ENCODE measurements around the gene SMIM33. TPM values are rescaled to one million over a fixed set of nuclear protein-coding genes. Genes with fewer than 3 reads are reported as not detected.
A peak's percentile ranks its signal among the peaks of the same experiment; 100 is the strongest.
"Not testable (repeated sequence)": the region's sequence is repeated elsewhere in the genome, so short reads cannot be mapped to it uniquely, and the experiment has no call there.

SMIM33 gene
- total RNA-seq, 1 experiment from 2014 or later, result not detected

DNA sequence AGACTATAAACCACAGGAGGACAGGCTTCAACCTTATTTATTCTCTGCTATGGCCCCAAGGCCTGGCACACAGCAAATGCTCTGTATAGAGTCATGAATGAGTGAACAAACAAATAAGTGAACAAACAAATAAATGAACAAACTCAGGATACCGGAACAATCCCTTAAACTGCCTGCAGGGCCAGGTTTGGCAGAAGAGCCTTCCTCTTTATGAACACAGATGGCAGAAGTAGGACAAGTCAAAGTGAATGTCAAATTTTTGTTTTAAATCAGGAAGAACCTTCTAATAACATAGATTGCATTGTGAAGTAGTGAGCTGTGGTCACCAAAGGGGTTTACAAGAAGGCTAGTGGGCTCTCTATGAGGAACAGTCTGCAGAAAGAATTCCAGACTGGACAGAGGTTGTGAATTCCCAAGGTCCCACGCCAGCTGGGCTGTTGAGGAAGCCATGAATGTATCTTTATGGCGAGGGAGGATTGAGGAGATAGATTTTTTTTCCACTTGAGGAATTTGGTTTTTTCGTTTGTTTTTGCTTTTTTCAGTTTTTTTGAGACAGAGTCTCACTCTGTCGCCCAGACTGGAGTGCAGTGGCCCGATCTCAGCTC is 42.1 kb downstream of the SMIM33 start:
- DNase-seq, result no peak
- no peaks in the 10 kb centered on the region for H3K79me2 ChIP-seq (ENCODE audit: low read depth)
- no peaks in the 10 kb centered on the region for H3K27me3 ChIP-seq (ENCODE audit: insufficient read depth, low read depth)
- no peak overlapping the region for H3K4me2 ChIP-seq
- peaks cover 12% of the 10 kb centered on the region for H3K4me1 ChIP-seq (replicated peaks; ENCODE audit: insufficient read depth)
- no peaks in the 10 kb centered on the region for H3K36me3 ChIP-seq (ENCODE audit: low read depth)
- intact Hi-C loops (cut with micrococcal nuclease; ENCODE audit: unreplicated experiment), result loop anchor here (1.0 kb wide), 2 partner anchors 31 to 91 kb away; partner anchors contain the start of gene STING1
- no peaks in the 10 kb centered on the region for H4K20me1 ChIP-seq (ENCODE audit: insufficient read depth)
- POLR2A ChIA-PET (ENCODE audit: unreplicated experiment), result no interaction called here
- CTCF ChIA-PET, result interaction anchor here (0.8 to 2.0 kb wide), 5 partner anchors 11 to 91 kb away, joined by 3 to 15 read pairs (median 4); partner anchors contain the start of gene STING1
- H3K9me2 ChIP-seq (ENCODE audit: insufficient read depth), result no peaks in the 10 kb centered on the region
- no peak overlapping the region for H2AFZ ChIP-seq
- H3K27ac ChIP-seq, result no peak overlapping the region
- H3K9me3 ChIP-seq (ENCODE audit: insufficient read depth, low read depth), result no peaks in the 10 kb centered on the region
- no TSS peak for BruUV-seq (replicated peaks)
- TF ChIP-seq, protein P1, sequence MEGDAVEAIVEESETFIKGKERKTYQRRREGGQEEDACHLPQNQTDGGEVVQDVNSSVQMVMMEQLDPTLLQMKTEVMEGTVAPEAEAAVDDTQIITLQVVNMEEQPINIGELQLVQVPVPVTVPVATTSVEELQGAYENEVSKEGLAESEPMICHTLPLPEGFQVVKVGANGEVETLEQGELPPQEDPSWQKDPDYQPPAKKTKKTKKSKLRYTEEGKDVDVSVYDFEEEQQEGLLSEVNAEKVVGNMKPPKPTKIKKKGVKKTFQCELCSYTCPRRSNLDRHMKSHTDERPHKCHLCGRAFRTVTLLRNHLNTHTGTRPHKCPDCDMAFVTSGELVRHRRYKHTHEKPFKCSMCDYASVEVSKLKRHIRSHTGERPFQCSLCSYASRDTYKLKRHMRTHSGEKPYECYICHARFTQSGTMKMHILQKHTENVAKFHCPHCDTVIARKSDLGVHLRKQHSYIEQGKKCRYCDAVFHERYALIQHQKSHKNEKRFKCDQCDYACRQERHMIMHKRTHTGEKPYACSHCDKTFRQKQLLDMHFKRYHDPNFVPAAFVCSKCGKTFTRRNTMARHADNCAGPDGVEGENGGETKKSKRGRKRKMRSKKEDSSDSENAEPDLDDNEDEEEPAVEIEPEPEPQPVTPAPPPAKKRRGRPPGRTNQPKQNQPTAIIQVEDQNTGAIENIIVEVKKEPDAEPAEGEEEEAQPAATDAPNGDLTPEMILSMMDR (conservative IDR thresholded peaks at IDR 0.05), result no peak
- no peak for TF ChIP-seq EZH2 (IDR thresholded peaks at IDR 0.05; ENCODE audit: low read depth)
- no peak overlapping the region for H3K4me3 ChIP-seq
- no peaks in the 10 kb centered on the region for H3F3A ChIP-seq (ENCODE audit: insufficient read depth, low read depth)

DNA sequence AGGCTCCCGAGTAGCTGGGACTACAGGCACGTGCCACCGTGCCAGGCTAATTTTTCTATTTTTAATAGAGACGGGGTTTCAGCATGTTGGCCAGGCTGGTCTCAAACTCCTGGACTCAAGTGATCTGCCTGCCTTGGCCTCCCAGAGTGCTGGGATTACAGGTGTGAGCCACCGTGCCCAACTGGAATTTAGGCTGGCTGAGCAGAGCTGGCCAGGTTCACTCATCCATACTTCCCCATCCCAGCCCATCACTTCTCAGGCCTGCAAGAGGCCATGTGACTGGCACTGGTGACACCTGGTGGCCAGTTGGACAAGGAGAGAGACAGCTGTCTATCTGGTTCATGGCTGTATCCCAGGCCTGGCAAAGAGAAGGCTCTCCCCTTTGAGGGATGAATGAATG is 42.6 kb downstream of the SMIM33 start:
- H4K20me1 ChIP-seq (ENCODE audit: insufficient read depth); H3K4me3 ChIP-seq; H2AFZ ChIP-seq; H3K79me2 ChIP-seq (ENCODE audit: low read depth); H3K27ac ChIP-seq; H3F3A ChIP-seq (ENCODE audit: insufficient read depth, low read depth); BruUV-seq (replicated peaks); POLR2A ChIA-PET (ENCODE audit: unreplicated experiment); H3K36me3 ChIP-seq (ENCODE audit: low read depth); H3K4me2 ChIP-seq; H3K9me3 ChIP-seq (ENCODE audit: insufficient read depth, low read depth); H3K9me2 ChIP-seq (ENCODE audit: insufficient read depth); H3K27me3 ChIP-seq (ENCODE audit: insufficient read depth, low read depth): not testable (repeated sequence)
- TF ChIP-seq, protein P1 (conservative IDR thresholded peaks at IDR 0.05), result peak; percentile 82
- DNase-seq, result peak; percentile 76 to 77
- peaks cover 12% of the 10 kb centered on the region for H3K4me1 ChIP-seq (replicated peaks; ENCODE audit: insufficient read depth)
- CTCF ChIA-PET, result interaction anchor here (0.6 to 2.0 kb wide), 6 partner anchors 11 to 91 kb away, joined by 3 to 15 read pairs (median 4); partner anchors contain the start of gene STING1
- intact Hi-C loops (cut with micrococcal nuclease; ENCODE audit: unreplicated experiment), result loop anchor here (1.0 kb wide), 2 partner anchors 31 to 91 kb away; partner anchors contain the start of gene STING1

DNA sequence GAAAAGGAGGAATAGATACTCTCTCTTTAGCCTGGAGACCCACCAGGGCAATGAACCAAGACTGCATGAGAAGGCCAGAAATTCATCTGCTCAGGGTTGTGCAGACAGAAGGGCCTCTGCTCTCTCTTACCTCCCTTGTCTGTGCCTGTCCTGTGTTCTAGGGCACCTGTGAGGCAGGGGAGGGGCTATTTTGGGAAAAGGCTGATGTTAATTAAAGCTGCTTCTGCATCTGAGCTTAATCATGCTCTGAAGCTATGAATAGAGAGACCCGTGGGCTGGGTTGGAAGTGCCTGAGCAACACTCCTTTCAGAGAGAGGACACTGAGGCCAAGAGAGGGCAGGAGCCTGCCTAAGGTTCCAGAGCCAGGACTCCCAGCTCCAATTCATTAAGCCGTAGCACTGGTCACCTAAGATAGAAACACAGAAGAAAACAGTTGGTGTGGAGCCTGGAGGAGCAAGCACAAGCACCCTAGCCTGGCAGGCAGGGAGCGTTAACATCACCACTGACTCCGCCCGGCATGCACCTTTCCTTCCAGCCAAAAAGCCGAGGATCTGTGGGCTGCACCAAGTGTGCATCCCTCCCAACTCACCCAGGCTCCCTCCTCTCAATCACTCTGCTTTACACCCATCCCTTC is 43.2 kb downstream of the SMIM33 start:
- peaks cover 12% of the 10 kb centered on the region for H3K4me1 ChIP-seq (replicated peaks; ENCODE audit: insufficient read depth)
- CTCF ChIA-PET, result interaction anchor here (0.6 to 2.0 kb wide), 7 partner anchors 12 to 95 kb away, joined by 3 to 15 read pairs (median 4); partner anchors contain the start of gene STING1
- H3K79me2 ChIP-seq (ENCODE audit: low read depth), result no peaks in the 10 kb centered on the region
- POLR2A ChIA-PET (ENCODE audit: unreplicated experiment), result interaction anchor here (0.7 kb wide), 1 partner anchor 78 kb away, joined by 6 read pairs; no protein-coding TSS in a partner anchor
- no peaks in the 10 kb centered on the region for H3K9me2 ChIP-seq (ENCODE audit: insufficient read depth)
- no peak overlapping the region for H3K4me2 ChIP-seq
- H4K20me1 ChIP-seq (ENCODE audit: insufficient read depth), result no peaks in the 10 kb centered on the region
- H3K27ac ChIP-seq, result no peak overlapping the region
- H3K27me3 ChIP-seq (ENCODE audit: insufficient read depth, low read depth), result no peaks in the 10 kb centered on the region
- H3K36me3 ChIP-seq (ENCODE audit: low read depth), result no peaks in the 10 kb centered on the region
- intact Hi-C loops (cut with micrococcal nuclease; ENCODE audit: unreplicated experiment), result loop anchor here (1.0 kb wide), 2 partner anchors 32 to 92 kb away; partner anchors contain the start of gene STING1
- H2AFZ ChIP-seq, result no peak overlapping the region
- no peaks in the 10 kb centered on the region for H3K9me3 ChIP-seq (ENCODE audit: insufficient read depth, low read depth)
- H3K4me3 ChIP-seq, result no peak overlapping the region
- BruUV-seq (replicated peaks), result no TSS peak
- TF ChIP-seq EZH2 (IDR thresholded peaks at IDR 0.05; ENCODE audit: low read depth), result no peak
- TF ChIP-seq, protein P1 (conservative IDR thresholded peaks at IDR 0.05), result peak; percentile 19; the same call in 1 of the 2 replicates
- no peaks in the 10 kb centered on the region for H3F3A ChIP-seq (ENCODE audit: insufficient read depth, low read depth)
- no peak for DNase-seq
